GM21576 (cell line): Measurements from ENCODE around the gene MCAM.
A peak's percentile ranks its signal among the peaks of the same experiment; 100 is the strongest.

ENCODE experiments used
- ATAC-seq: cut with Tn5 transposase; IDR thresholded peaks from one replicate; pipeline ENCODE4 v1.9.1; 2021; ENCODE audit warnings: mild to moderate bottlenecking, moderate library complexity; ENCODE audit not compliant: unreplicated experiment

The MCAM gene

GRCh38 chr11:119266517-119267255 is 50.2 kb downstream of the MCAM start:
- ATAC-seq = no peak

DNA sequence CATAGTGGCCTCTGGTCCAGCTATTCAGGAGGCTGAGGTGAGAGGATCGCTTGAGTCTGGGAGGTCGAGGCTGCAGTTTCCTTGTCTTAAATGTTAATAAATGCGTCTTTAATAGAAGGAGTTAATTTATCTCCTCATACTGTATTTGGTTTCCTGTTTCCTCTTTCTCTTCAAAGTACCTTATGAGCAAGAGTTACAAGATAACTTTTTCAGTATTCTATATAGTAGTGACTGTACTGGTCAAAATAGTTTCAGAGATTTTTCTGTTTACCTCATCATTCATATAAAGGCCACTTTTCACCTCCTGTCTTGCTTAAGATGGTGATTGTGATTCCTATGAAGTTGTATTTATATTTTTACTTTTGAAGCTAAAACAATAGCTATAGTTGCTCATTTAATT is 50.9 kb downstream of the MCAM start:
- ATAC-seq = no peak

DNA sequence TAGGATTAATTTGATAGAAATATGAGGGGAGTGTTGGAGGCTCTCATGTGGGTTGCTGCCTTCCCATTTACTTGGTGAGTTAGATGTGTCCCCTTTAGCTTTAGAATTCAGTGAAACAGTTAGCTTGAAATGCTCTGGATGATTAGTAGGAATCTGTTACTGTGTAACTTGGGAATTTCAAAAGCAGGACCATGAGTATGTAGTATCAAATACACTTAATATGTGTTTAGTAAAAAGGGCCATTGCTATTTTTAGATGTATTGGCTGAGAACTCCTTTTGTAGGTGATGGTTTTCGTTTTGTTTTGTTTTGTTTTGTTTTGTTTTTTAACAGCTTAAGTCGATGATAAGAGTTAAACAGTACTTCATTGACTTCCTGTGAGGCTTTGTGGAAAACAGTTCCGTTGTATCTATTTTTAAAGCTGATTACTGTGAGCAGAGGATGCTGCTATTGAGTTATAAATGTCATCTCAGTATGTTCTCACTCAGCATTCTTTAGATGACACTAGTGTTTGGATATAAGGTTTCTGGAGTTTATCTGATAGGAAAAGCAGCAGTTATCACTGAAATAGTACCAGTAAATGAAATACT is 53.5 kb downstream of the MCAM start:
- no peak for ATAC-seq

- ATAC-seq = peak; percentile 44
These were observed 54.1 kb downstream of the MCAM start for GRCh38 chr11:119262668-119263351.

- ATAC-seq = no peak
These were observed 57.9 kb downstream of the MCAM start for GRCh38 chr11:119258983-119259382.
